Tibial artery (tissue), 4 donors: Measurements from ENCODE around the gene NXPE4.

Source experiments
- DNase-seq, 2 donors: peaks; one replicate each; pipeline ENCODE4 v3.0.0-alpha.2; 2019
- H3K27ac ChIP-seq, 2 donors: fragments of 200-600 bp; sonication (generic) in 1 of 2; 1 replicate in 1 of 2; 2 replicates in 1 of 2; pipeline ENCODE4 v1.5.1; 2018 to 2019; ENCODE audit warnings: mild to moderate bottlenecking in 1 of 2
- H3K27me3 ChIP-seq, 2 donors: fragments of 200-600 bp; sonication (generic) in 1 of 2; one replicate each; pipeline versions ENCODE4 v1.5.1 to v1.6.0; 2016 to 2019
- H3K36me3 ChIP-seq, 3 donors: fragments of 200-600 bp; sonication (generic) in 2 of 3; one replicate each; pipeline ENCODE4 v1.5.1; 2016 to 2019; ENCODE audit warnings: mild to moderate bottlenecking in 2 of 3
- H3K4me1 ChIP-seq, 4 donors: fragments of 200-600 bp; sonication (generic) in 2 of 4; 1 replicate in 3 of 4; 2 replicates in 1 of 4; pipeline ENCODE4 v1.5.1; 2016 to 2019
- H3K4me3 ChIP-seq, 2 donors: fragments of 200-600 bp; sonication (generic) in 1 of 2; 1 replicate in 1 of 2; 2 replicates in 1 of 2; pipeline ENCODE4 v1.5.1; 2018 to 2019; ENCODE audit warnings: mild to moderate bottlenecking in 2 of 2
- H3K9me3 ChIP-seq, 3 donors: fragments of 200-600 bp; sonication (generic) in 1 of 3; one replicate each; pipeline ENCODE4 v1.5.1; 2016 to 2019
- CTCF ChIP-seq, 2 experiments: fragments of 200-600 bp in 1 of 2; fragments of 450-650 bp in 1 of 2; IDR thresholded peaks; one replicate each; pipeline ENCODE4 v1.5.1; 2017 to 2019; ENCODE audit warnings: antibody characterized with exemption in 2 of 2, mild to moderate bottlenecking in 1 of 2, moderate library complexity in 1 of 2
- intact Hi-C: fragments of 100-400 bp; cut with DNase I; formaldehyde crosslinking; loops from one replicate; pipeline ENCODE4 v1.15.0; 2023; ENCODE audit warnings: low total_unique reads

NXPE4 gene

GRCh38 chr11:114622858-114623257 is 27.3 kb upstream of the NXPE4 start:
- Histone ChIP-seq H3K27me3 (no peaks in the 10 kb centered on the region), H3K36me3 (no peaks in the 10 kb centered on the region), H3K9me3 (no peaks in the 10 kb centered on the region), H3K4me3 (no peak overlapping the region), H3K27ac (no peak overlapping the region), H3K4me1 (no peaks in the 10 kb centered on the region)
- no peak for DNase-seq
- intact Hi-C loops = no loop called here
- no peak for TF ChIP-seq CTCF (IDR thresholded peaks at IDR 0.05)

GRCh38 chr11:114621950-114622809 is 26.6 kb upstream of the NXPE4 start:
- Histone ChIP-seq H3K4me1 (no peaks in the 10 kb centered on the region), H3K27ac (no peak overlapping the region), H3K4me3 (no peak overlapping the region), H3K36me3 (no peaks in the 10 kb centered on the region), H3K9me3 (no peaks in the 10 kb centered on the region), H3K27me3 (no peaks in the 10 kb centered on the region)
- intact Hi-C loops = no loop called here
- TF ChIP-seq CTCF (IDR thresholded peaks at IDR 0.05) = no peak
- DNase-seq = no peak

GRCh38 chr11:114621072-114621471 is 25.5 kb upstream of the NXPE4 start:
- Histone ChIP-seq H3K9me3 (no peaks in the 10 kb centered on the region), H3K36me3 (no peaks in the 10 kb centered on the region), H3K4me1 (no peaks in the 10 kb centered on the region), H3K4me3 (no peak overlapping the region), H3K27ac (no peak overlapping the region), H3K27me3 (no peaks in the 10 kb centered on the region)
- no peak for TF ChIP-seq CTCF (IDR thresholded peaks at IDR 0.05)
- DNase-seq = no peak
- intact Hi-C loops = no loop called here

GRCh38 chr11:114619659-114620173 is 24.1 kb upstream of the NXPE4 start:
- no peak for TF ChIP-seq CTCF (IDR thresholded peaks at IDR 0.05)
- intact Hi-C loops = no loop called here
- no peak overlapping the region for H3K27ac ChIP-seq
- no peak overlapping the region for H3K4me3 ChIP-seq
- H3K27me3 ChIP-seq = no peaks in the 10 kb centered on the region
- no peaks in the 10 kb centered on the region for H3K36me3 ChIP-seq
- H3K4me1 ChIP-seq = no peaks in the 10 kb centered on the region
- H3K9me3 ChIP-seq = no peaks in the 10 kb centered on the region
- no peak for DNase-seq

GRCh38 chr11:114618139-114618538 is 22.6 kb upstream of the NXPE4 start:
- Histone ChIP-seq H3K9me3 (no peaks in the 10 kb centered on the region), H3K27ac (no peak overlapping the region), H3K27me3 (no peaks in the 10 kb centered on the region), H3K4me1 (no peaks in the 10 kb centered on the region), H3K4me3 (no peak overlapping the region), H3K36me3 (no peaks in the 10 kb centered on the region)
- DNase-seq = no peak
- no peak for TF ChIP-seq CTCF (IDR thresholded peaks at IDR 0.05)
- intact Hi-C loops = no loop called here
